ENCODE results near the gene ZNF14. TPM values are rescaled to one million over a fixed set of nuclear protein-coding genes. Genes with fewer than 3 reads are reported as not detected.

Gene ZNF14

Small RNA genes within 50 kb of the gene (small RNA-seq; reads per million reads assigned to genes)
- not detected for gene AC011458.2 (ENCODE audit: low read depth)
- not detected for gene AC011477.5 (ENCODE audit: low read depth)
